Fibroblast of lung (primary cell): ENCODE measurements around the gene POC1B.

ENCODE experiments used
- EZH2 ChIP-seq: IDR thresholded peaks from 2 replicates; pipeline ENCODE4 v1.5.1; 2012; ENCODE audit warnings: low read length, control low read depth, mild to moderate bottlenecking; ENCODE audit errors: missing control alignments
- TF ChIP-seq, protein P1 (sequence below), 2 donors: IDR thresholded peaks in 1 of 2; conservative IDR thresholded peaks in 1 of 2; 1 replicate in 1 of 2; 2 replicates in 1 of 2; pipeline ENCODE4 v1.5.1; 2011 to 2012; ENCODE audit warnings: low read length in 2 of 2, control low read depth in 1 of 2, inconsistent platforms in 1 of 2, low read depth in 1 of 2, mild to moderate bottlenecking in 1 of 2

DNA sequence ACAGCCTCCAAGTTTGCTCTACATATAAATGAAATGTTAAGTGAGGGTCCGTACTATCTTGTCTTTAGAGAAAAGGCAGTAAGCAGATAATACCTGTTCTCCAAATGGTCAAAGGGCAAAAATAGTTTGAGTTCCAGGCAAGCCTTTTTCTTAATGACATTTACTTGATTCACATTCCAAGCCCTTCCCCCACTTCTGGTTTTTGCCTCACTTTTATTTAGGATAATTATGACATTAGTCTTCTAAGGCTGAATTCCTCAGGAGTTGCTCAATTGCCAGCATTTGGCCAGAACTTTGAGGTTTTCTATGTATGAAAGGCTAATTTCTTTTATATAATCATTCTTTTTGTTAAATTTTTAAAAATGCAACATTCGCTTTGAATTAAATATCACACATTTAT is 111.0 kb downstream of the POC1B start:
- TF ChIP-seq, protein P1, sequence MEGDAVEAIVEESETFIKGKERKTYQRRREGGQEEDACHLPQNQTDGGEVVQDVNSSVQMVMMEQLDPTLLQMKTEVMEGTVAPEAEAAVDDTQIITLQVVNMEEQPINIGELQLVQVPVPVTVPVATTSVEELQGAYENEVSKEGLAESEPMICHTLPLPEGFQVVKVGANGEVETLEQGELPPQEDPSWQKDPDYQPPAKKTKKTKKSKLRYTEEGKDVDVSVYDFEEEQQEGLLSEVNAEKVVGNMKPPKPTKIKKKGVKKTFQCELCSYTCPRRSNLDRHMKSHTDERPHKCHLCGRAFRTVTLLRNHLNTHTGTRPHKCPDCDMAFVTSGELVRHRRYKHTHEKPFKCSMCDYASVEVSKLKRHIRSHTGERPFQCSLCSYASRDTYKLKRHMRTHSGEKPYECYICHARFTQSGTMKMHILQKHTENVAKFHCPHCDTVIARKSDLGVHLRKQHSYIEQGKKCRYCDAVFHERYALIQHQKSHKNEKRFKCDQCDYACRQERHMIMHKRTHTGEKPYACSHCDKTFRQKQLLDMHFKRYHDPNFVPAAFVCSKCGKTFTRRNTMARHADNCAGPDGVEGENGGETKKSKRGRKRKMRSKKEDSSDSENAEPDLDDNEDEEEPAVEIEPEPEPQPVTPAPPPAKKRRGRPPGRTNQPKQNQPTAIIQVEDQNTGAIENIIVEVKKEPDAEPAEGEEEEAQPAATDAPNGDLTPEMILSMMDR (conservative IDR thresholded peaks at IDR 0.05 in 1 of 2, IDR thresholded peaks at IDR 0.05 in 1 of 2; ENCODE audit: low read depth in 1 of 2, low read length in 2 of 2): no peak
- no peak for TF ChIP-seq EZH2
